CD1c-positive myeloid dendritic cell (primary cell): ENCODE measurements around the gene CCNYL1.
A peak's percentile ranks its signal among the peaks of the same experiment; 100 is the strongest.

Experiments
- DNase-seq: peaks from one replicate; pipeline ENCODE4 v3.0.0-alpha.2; 2016; ENCODE audit errors: extremely low spot score

The CCNYL1 gene

GRCh38 chr2:207766041-207766551 is 54.7 kb downstream of the CCNYL1 start:
- peak; percentile 25 for DNase-seq

- DNase-seq = peak; percentile 16
These were observed 55.4 kb downstream of the CCNYL1 start for GRCh38 chr2:207766697-207767460.

- no peak for DNase-seq
These were observed 56.2 kb downstream of the CCNYL1 start for GRCh38 chr2:207767461-207768167.

- peak; percentile 50 for DNase-seq
These were observed 56.9 kb downstream of the CCNYL1 start for GRCh38 chr2:207768168-207768865.

- peak; percentile 12 for DNase-seq
These were observed 57.6 kb downstream of the CCNYL1 start for GRCh38 chr2:207768866-207769596.

- DNase-seq = peak; percentile 32
These were observed 59.4 kb downstream of the CCNYL1 start for GRCh38 chr2:207770602-207771404.

- no peak for DNase-seq
These were observed 60.0 kb downstream of the CCNYL1 start for GRCh38 chr2:207771421-207771820.

GRCh38 chr2:207772081-207772843 is 60.8 kb downstream of the CCNYL1 start:
- DNase-seq = peak; percentile 56

- no peak for DNase-seq
These were observed 61.4 kb downstream of the CCNYL1 start for GRCh38 chr2:207772844-207773205.

GRCh38 chr2:207775473-207775872 is 64.0 kb downstream of the CCNYL1 start:
- no peak for DNase-seq

- no peak for DNase-seq
These were observed 65.7 kb downstream of the CCNYL1 start for GRCh38 chr2:207777124-207777523.

GRCh38 chr2:207778298-207778882 is 67.0 kb downstream of the CCNYL1 start:
- no peak for DNase-seq

GRCh38 chr2:207779523-207779922 is 68.1 kb downstream of the CCNYL1 start:
- no peak for DNase-seq

- DNase-seq = no peak
These were observed 71.0 kb downstream of the CCNYL1 start for GRCh38 chr2:207782238-207783030.

- no peak for DNase-seq
These were observed 72.1 kb downstream of the CCNYL1 start for GRCh38 chr2:207783514-207783913.

- DNase-seq = no peak
These were observed 73.5 kb downstream of the CCNYL1 start for GRCh38 chr2:207784898-207785297.

- no peak for DNase-seq
These were observed 75.6 kb downstream of the CCNYL1 start for GRCh38 chr2:207787017-207787416.

- DNase-seq = no peak
These were observed 76.4 kb downstream of the CCNYL1 start for GRCh38 chr2:207787800-207788199.

- no peak for DNase-seq
These were observed 79.5 kb downstream of the CCNYL1 start for GRCh38 chr2:207790898-207791297.
